ENCODE data around the gene ABLIM1. TPM values are rescaled to one million over a fixed set of nuclear protein-coding genes. Genes with fewer than 3 reads are reported as not detected.

Gene ABLIM1
- total and polyA plus RNA-seq, 2 experiments from 2014 or later = 21.9 to 45.1 TPM

- Histone ChIP-seq H3K27ac (ENCODE audit: low read depth) (no peak overlapping the region), H4K20me1 (replicated peaks; ENCODE audit: insufficient read depth) (0 out of 2 replicates have a peak, but pooled peaks cover 3% of the 10 kb centered on the region), H2AFZ (no peak overlapping the region), H3K4me3 (no peak overlapping the region), H3K79me2 (replicated peaks; ENCODE audit: insufficient read depth) (peaks cover 93% of the 10 kb centered on the region), H3K27me3 (ENCODE audit: insufficient read depth) (no peaks in the 10 kb centered on the region), H3F3A (replicated peaks; ENCODE audit: low read depth) (no peaks in the 10 kb centered on the region), H3K36me3 (ENCODE audit: insufficient read depth) (no peaks in the 10 kb centered on the region), H3K4me1 (ENCODE audit: insufficient read depth) (peaks cover 40% of the 10 kb centered on the region), H3K9me2 (ENCODE audit: insufficient read depth) (no peaks in the 10 kb centered on the region), H3K4me2 (no peak overlapping the region)
- ATAC-seq (no peak), DNase-seq (ENCODE audit: low spot score) (no peak)
- Mint-ChIP-seq H3K4me3 (no peak overlapping the region), H3K4me1 (peaks cover 73% of the 10 kb centered on the region), H3K9me3 (no peaks in the 10 kb centered on the region), H3K27ac (no peak overlapping the region; the same call in 1 of the 2 replicates), H3K27me3 (ENCODE audit: insufficient read depth, low read depth, poor library complexity) (peaks cover 3% of the 10 kb centered on the region), H3K36me3 (ENCODE audit: low read depth) (no peaks in the 10 kb centered on the region)
- no peak for TF ChIP-seq NANOG (IDR thresholded peaks at IDR 0.05; ENCODE audit: borderline replicate concordance)
- TF ChIP-seq ZNF331 (CRISPR knock-in tag; IDR thresholded peaks at IDR 0.05; ENCODE audit: low read depth) = no peak
- TF ChIP-seq EZH2phosphoT487 (IDR thresholded peaks at IDR 0.05; ENCODE audit: unreplicated experiment) = no peak
- TF ChIP-seq CREB1 (CRISPR knock-in tag; IDR thresholded peaks at IDR 0.05; ENCODE audit: low read depth) = no peak
- no peak for TF ChIP-seq POLR2AphosphoS5 (IDR thresholded peaks at IDR 0.05; ENCODE audit: low read depth)
- TF ChIP-seq REST (IDR thresholded peaks at IDR 0.05; ENCODE audit: unreplicated experiment) = no peak
- no peak for TF ChIP-seq ETS1 (IDR thresholded peaks at IDR 0.05)
- no peak for TF ChIP-seq ZNF114 (CRISPR knock-in tag; IDR thresholded peaks at IDR 0.05)
- TF ChIP-seq JUNB (IDR thresholded peaks at IDR 0.05; ENCODE audit: unreplicated experiment) = no peak
- no peak for TF ChIP-seq EZH2 (IDR thresholded peaks at IDR 0.05; ENCODE audit: low read depth, unreplicated experiment)
- no peak for TF ChIP-seq STAT1 (IDR thresholded peaks at IDR 0.05; ENCODE audit: unreplicated experiment)
- no peak for TF ChIP-seq CTCF (conservative IDR thresholded peaks at IDR 0.05; ENCODE audit: low read depth in 2 of 2)
- no peak for TF ChIP-seq ZNF462 (CRISPR knock-in tag; IDR thresholded peaks at IDR 0.05)
Observed at GRCh38 chr10:114519756-114520293, 138.2 kb downstream of the ABLIM1 start.
